HG02610 (cell line): Measurements from ENCODE around the gene RASSF7.
A peak's percentile ranks its signal among the peaks of the same experiment; 100 is the strongest.

Experiments
- ATAC-seq: cut with Tn5 transposase; IDR thresholded peaks from one replicate; pipeline ENCODE4 v1.9.1; 2021; ENCODE audit warnings: mild to moderate bottlenecking, moderate library complexity; ENCODE audit not compliant: unreplicated experiment

Gene RASSF7

GRCh38 chr11:550746-551085 lies 10.1 kb upstream of the RASSF7 start:
- ATAC-seq, result no peak

- ATAC-seq, result no peak
Measured at GRCh38 chr11:551131-551530, 9.6 kb upstream of the RASSF7 start.

- ATAC-seq, result no peak
Measured at GRCh38 chr11:551596-551995, 9.2 kb upstream of the RASSF7 start.

GRCh38 chr11:553083-553987 lies 7.4 kb upstream of the RASSF7 start:
- ATAC-seq, result no peak

GRCh38 chr11:553988-554340 lies 6.8 kb upstream of the RASSF7 start:
- ATAC-seq, result no peak

GRCh38 chr11:554428-555226 lies 6.1 kb upstream of the RASSF7 start:
- peak; percentile 38 for ATAC-seq

GRCh38 chr11:555227-555779 lies 5.5 kb upstream of the RASSF7 start:
- ATAC-seq, result no peak

- ATAC-seq, result no peak
Measured at GRCh38 chr11:555780-556661, 4.7 kb upstream of the RASSF7 start.

GRCh38 chr11:556662-557256 lies 4.0 kb upstream of the RASSF7 start:
- no peak for ATAC-seq

GRCh38 chr11:557328-558132 lies 3.2 kb upstream of the RASSF7 start:
- no peak for ATAC-seq

GRCh38 chr11:558503-558902 lies 2.3 kb upstream of the RASSF7 start:
- no peak for ATAC-seq

GRCh38 chr11:559020-559620 lies 1.6 kb upstream of the RASSF7 start:
- ATAC-seq, result no peak

GRCh38 chr11:559712-560304 lies 962 bp upstream of the RASSF7 start:
- ATAC-seq, result no peak

GRCh38 chr11:561148-562003 lies 606 bp downstream of the RASSF7 start:
- ATAC-seq, result peak; percentile 25

GRCh38 chr11:562046-562645 lies 1.4 kb downstream of the RASSF7 start:
- ATAC-seq, result no peak

GRCh38 chr11:563066-563811 lies 2.5 kb downstream of the RASSF7 start:
- no peak for ATAC-seq
